ENCODE measurements around the gene ZNF616.

DNA sequence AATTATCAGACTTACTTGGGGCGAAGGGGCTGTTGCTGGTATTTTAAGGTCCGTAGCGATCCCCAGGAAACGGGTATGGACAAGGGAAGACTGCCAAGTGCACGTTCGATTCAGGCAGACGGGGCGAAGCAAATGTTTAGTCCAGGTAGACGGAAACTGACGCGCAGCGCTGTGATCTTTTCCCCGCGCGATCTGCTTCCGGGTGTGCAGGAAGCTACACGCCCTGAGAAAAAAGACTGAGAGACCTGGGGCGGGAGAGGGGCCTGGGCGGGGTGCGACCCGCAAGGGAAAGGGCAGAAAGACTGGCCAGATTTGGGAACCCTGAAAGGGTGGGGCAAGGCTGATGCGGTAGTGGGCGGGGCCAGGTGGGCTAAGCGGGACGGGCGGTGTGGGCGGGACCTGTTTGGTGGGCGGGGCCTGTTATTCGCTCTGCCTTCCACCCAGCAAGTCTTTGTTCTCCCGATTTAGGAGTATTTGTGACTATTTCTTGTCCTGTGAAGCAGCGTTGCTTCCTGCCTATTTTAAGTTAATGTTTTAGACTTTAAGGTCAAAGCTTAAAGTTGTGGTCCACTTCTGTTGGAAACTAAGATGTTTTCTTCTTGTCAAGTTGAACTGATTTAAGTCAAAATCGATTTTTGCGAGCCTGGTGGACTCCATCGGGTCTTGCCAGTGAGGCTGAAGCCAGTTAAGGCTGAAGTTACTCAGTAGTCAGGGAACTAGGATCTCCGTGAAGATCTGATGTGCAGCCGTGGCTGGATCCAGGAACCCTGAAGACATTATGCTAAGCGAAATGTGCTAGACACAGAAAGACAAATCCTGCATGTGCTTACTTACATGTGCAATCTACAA lies 31.8 kb upstream of the ZNF616 start, which contains the start of gene ZNF836:
- TF ChIP-seq YY1 (IDR thresholded peaks at IDR 0.05; ENCODE audit: insufficient read depth, insufficient read length) (no peak), SUZ12 (IDR thresholded peaks at IDR 0.05; ENCODE audit: extremely low read depth, insufficient read depth, insufficient read length) (no peak), ZNF274 (IDR thresholded peaks at IDR 0.05; ENCODE audit: low read depth, low read length) (no peak)
